ENCODE data around the gene PDZD2.

The PDZD2 gene

GRCh38 chr5:32123889-32124676 lies 485.2 kb downstream of the PDZD2 start:
- TF ChIP-seq, protein P1, sequence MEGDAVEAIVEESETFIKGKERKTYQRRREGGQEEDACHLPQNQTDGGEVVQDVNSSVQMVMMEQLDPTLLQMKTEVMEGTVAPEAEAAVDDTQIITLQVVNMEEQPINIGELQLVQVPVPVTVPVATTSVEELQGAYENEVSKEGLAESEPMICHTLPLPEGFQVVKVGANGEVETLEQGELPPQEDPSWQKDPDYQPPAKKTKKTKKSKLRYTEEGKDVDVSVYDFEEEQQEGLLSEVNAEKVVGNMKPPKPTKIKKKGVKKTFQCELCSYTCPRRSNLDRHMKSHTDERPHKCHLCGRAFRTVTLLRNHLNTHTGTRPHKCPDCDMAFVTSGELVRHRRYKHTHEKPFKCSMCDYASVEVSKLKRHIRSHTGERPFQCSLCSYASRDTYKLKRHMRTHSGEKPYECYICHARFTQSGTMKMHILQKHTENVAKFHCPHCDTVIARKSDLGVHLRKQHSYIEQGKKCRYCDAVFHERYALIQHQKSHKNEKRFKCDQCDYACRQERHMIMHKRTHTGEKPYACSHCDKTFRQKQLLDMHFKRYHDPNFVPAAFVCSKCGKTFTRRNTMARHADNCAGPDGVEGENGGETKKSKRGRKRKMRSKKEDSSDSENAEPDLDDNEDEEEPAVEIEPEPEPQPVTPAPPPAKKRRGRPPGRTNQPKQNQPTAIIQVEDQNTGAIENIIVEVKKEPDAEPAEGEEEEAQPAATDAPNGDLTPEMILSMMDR (IDR thresholded peaks at IDR 0.05; ENCODE audit: insufficient read depth, low read depth, low read length, missing control alignments): no peak
- H3K4me3 ChIP-seq (ENCODE audit: low read length): no peak overlapping the region
- DNase-seq (ENCODE audit: low read depth): no peak

GRCh38 chr5:32126691-32127090 lies 487.8 kb downstream of the PDZD2 start:
- TF ChIP-seq, protein P1 (IDR thresholded peaks at IDR 0.05; ENCODE audit: insufficient read depth, low read depth, low read length, missing control alignments): no peak
- DNase-seq (ENCODE audit: low read depth): no peak
- no peak overlapping the region for H3K4me3 ChIP-seq (ENCODE audit: low read length)

DNA sequence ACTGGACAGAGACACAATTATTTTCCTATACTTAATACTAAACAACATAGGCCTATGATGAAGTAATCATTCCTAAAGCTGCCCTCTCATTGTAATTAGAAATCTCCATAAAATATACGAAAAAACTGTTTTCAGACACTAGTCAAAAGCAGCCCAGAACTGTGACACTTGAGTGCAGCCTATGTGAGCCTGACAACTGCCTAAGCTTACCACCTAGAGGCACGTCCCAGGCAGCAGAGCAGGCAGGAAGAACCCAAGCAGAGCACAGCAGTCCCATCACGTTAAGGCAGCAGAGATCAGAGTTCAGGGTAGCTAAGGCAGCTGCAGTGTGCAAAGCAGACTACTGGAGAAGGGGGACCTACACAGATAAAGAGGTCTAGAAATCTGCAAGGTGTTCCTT lies 488.8 kb downstream of the PDZD2 start:
- DNase-seq (ENCODE audit: low read depth): no peak
- H3K4me3 ChIP-seq (ENCODE audit: low read length): no peak overlapping the region
- TF ChIP-seq, protein P1 (IDR thresholded peaks at IDR 0.05; ENCODE audit: insufficient read depth, low read depth, low read length, missing control alignments): no peak

DNA sequence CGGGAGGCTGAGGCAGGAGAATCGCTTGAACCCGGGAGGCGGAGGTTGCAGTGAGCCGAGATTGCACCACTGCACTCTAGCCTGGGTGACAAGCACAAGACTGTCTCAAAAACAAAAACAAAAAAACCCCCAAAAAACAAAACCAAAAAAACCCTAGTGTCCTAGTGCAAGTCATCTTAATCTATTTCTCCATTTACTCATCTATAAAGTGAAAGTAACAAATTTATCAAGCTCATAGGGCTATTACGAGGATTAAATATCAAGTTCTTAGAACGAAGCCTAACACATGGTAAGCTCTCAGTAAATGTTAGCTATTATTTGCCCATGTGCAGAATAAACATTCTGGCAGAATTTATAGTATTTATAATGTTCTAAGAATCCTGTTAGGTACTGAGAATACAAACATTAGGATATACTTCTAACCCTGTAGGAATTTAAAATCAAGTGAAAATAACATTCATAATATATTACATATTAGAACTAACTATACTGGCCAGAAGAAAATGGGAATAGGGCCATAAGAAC lies 490.2 kb downstream of the PDZD2 start:
- TF ChIP-seq, protein P1 (IDR thresholded peaks at IDR 0.05; ENCODE audit: insufficient read depth, low read depth, low read length, missing control alignments): no peak
- no peak overlapping the region for H3K4me3 ChIP-seq (ENCODE audit: low read length)
- no peak for DNase-seq (ENCODE audit: low read depth)

DNA sequence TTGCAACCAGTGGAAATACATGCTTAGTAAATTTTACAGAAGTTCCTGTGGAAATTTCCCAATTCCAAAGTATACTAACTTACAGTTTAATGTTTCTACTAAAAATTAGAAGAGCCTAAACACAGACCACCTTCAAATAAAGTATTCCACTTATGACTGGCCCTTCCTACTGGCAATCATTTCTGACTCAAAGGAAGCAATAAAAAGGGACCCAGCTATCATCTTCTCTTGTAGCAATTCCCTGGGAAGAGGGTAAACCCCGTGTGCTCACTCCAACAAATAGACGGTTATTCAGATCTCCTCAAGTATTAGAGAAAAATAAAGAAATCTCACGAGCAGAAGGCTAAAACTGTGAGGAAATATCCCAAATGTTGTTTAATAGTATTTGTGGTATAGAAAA lies 491.9 kb downstream of the PDZD2 start:
- H3K4me3 ChIP-seq (ENCODE audit: low read length): no peak overlapping the region
- DNase-seq (ENCODE audit: low read depth): no peak
- TF ChIP-seq, protein P1 (IDR thresholded peaks at IDR 0.05; ENCODE audit: insufficient read depth, low read depth, low read length, missing control alignments): no peak

DNA sequence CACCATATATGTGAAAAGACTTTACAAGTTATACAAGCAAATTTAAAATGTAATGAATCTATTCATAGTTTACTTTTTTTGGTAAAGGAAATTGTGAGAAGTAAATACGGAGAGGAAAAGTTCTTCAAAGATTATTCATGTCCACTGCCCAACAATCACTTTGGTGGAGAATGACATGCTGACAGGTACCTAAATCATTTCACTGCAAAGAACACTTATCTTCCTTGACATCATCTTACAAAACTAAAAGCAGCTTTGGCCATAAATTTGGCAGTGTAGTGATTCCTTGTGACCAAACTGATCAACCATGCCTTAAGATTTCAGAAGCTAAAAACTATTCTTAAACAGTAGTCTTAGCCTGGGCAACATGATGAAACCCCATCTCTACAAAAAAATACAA lies 492.7 kb downstream of the PDZD2 start:
- TF ChIP-seq, protein P1 (IDR thresholded peaks at IDR 0.05; ENCODE audit: insufficient read depth, low read depth, low read length, missing control alignments): no peak
- no peak for DNase-seq (ENCODE audit: low read depth)
- no peak overlapping the region for H3K4me3 ChIP-seq (ENCODE audit: low read length)

GRCh38 chr5:32132757-32133156 lies 493.8 kb downstream of the PDZD2 start:
- TF ChIP-seq, protein P1 (IDR thresholded peaks at IDR 0.05; ENCODE audit: insufficient read depth, low read depth, low read length, missing control alignments): no peak
- H3K4me3 ChIP-seq (ENCODE audit: low read length): no peak overlapping the region
- DNase-seq (ENCODE audit: low read depth): no peak

All from epithelial cell of esophagus (primary cell).